ENCODE measurements around the gene WEE1.
A peak's percentile ranks its signal among the peaks of the same experiment; 100 is the strongest.

The WEE1 gene

GRCh38 chr11:9613118-9613829 is 39.8 kb downstream of the WEE1 start:
- CTCF ChIA-PET, result interaction anchor here (0.5 to 2.0 kb wide), 11 partner anchors 10 to 841 kb away, joined by 3 to 8 read pairs (median 4); no protein-coding TSS in a partner anchor
- POLR2A ChIA-PET, result interaction anchor here (0.6 to 5.3 kb wide), 8 partner anchors 9 to 153 kb away, joined by 3 to 25 read pairs (median 4); partner anchors contain the start of genes WEE1 and ZNF143
- DNase-seq (ENCODE audit: extremely low spot score), result peak; percentile 94
- TF ChIP-seq FOXM1 (IDR thresholded peaks at IDR 0.05; ENCODE audit: borderline replicate concordance) (no peak), SUZ12 (IDR thresholded peaks at IDR 0.05) (no peak), L3MBTL2 (conservative IDR thresholded peaks at IDR 0.05) (peak; percentile 50; the same call in 1 of the 2 replicates), SP1 (IDR thresholded peaks at IDR 0.05) (no peak), BHLHE40 (IDR thresholded peaks at IDR 0.05; ENCODE audit: borderline replicate concordance) (no peak), FOXA1 (IDR thresholded peaks at IDR 0.05) (no peak), PKNOX1 (IDR thresholded peaks at IDR 0.05) (0 out of 2 replicates have a peak, but pooled peaks have one; percentile 25), FOXK2 (IDR thresholded peaks at IDR 0.05) (no peak), ELF4 (IDR thresholded peaks at IDR 0.05) (no peak), HDGF (IDR thresholded peaks at IDR 0.05; ENCODE audit: borderline replicate concordance) (peak; percentile 58; the same call in 1 of the 2 replicates), ARNT (IDR thresholded peaks at IDR 0.05) (peak; percentile 50; the same call in 1 of the 2 replicates), CTBP1 (IDR thresholded peaks at IDR 0.05; ENCODE audit: borderline replicate concordance) (peak; percentile 88), ZNF384 (IDR thresholded peaks at IDR 0.05) (no peak)

GRCh38 chr11:9613830-9614762 is 40.6 kb downstream of the WEE1 start:
- POLR2A ChIA-PET, result interaction anchor here (1.1 to 5.3 kb wide), 5 partner anchors 10 to 154 kb away, joined by 3 to 25 read pairs (median 5); partner anchors contain the start of genes WEE1 and ZNF143
- peak; percentile 36; the same call in 1 of the 2 replicates for TF ChIP-seq ELF4 (IDR thresholded peaks at IDR 0.05)
- peak; percentile 68; the same call in 1 of the 2 replicates for TF ChIP-seq TARDBP (IDR thresholded peaks at IDR 0.05)
- peak; percentile 59 for TF ChIP-seq L3MBTL2 (conservative IDR thresholded peaks at IDR 0.05)
- TF ChIP-seq ZNF384 (IDR thresholded peaks at IDR 0.05), result no peak
- TF ChIP-seq SP1 (IDR thresholded peaks at IDR 0.05), result no peak
- no peak for TF ChIP-seq FOXM1 (IDR thresholded peaks at IDR 0.05; ENCODE audit: borderline replicate concordance)

GRCh38 chr11:9615031-9615451 is 41.6 kb downstream of the WEE1 start:
- ChIA-PET POLR2A (no interaction called here), CTCF (no interaction called here)
- no peak for DNase-seq (ENCODE audit: extremely low spot score)
- TF ChIP-seq TARDBP (IDR thresholded peaks at IDR 0.05) (no peak), L3MBTL2 (conservative IDR thresholded peaks at IDR 0.05) (no peak), FOXA1 (IDR thresholded peaks at IDR 0.05) (no peak), HDGF (IDR thresholded peaks at IDR 0.05; ENCODE audit: borderline replicate concordance) (no peak), FOXK2 (IDR thresholded peaks at IDR 0.05) (no peak), ZNF384 (IDR thresholded peaks at IDR 0.05) (no peak), ARNT (IDR thresholded peaks at IDR 0.05) (no peak), BHLHE40 (IDR thresholded peaks at IDR 0.05; ENCODE audit: borderline replicate concordance) (no peak), ELF4 (IDR thresholded peaks at IDR 0.05) (no peak), SUZ12 (IDR thresholded peaks at IDR 0.05) (no peak), NFRKB (IDR thresholded peaks at IDR 0.05) (no peak), CTBP1 (IDR thresholded peaks at IDR 0.05; ENCODE audit: borderline replicate concordance) (no peak), LEF1 (IDR thresholded peaks at IDR 0.05; ENCODE audit: borderline replicate concordance) (no peak), PKNOX1 (IDR thresholded peaks at IDR 0.05) (no peak), FOXM1 (IDR thresholded peaks at IDR 0.05; ENCODE audit: borderline replicate concordance) (no peak), SP1 (IDR thresholded peaks at IDR 0.05) (no peak)

More at GRCh38 chr11:9613830-9614762, 40.6 kb downstream of the WEE1 start:
- CTCF ChIA-PET, result interaction anchor here (1.1 to 2.0 kb wide), 3 partner anchors 11 to 145 kb away, joined by 4 to 8 read pairs (median 5); no protein-coding TSS in a partner anchor
- DNase-seq (ENCODE audit: extremely low spot score), result peak; percentile 73

- CTCF ChIA-PET, result no interaction called here
- no peak for DNase-seq (ENCODE audit: extremely low spot score)
- POLR2A ChIA-PET, result no interaction called here
- no peak for TF ChIP-seq FOXM1 (IDR thresholded peaks at IDR 0.05; ENCODE audit: borderline replicate concordance)
- no peak for TF ChIP-seq PKNOX1 (IDR thresholded peaks at IDR 0.05)
- no peak for TF ChIP-seq SP1 (IDR thresholded peaks at IDR 0.05)
- TF ChIP-seq FOXA1 (IDR thresholded peaks at IDR 0.05), result no peak
- TF ChIP-seq BHLHE40 (IDR thresholded peaks at IDR 0.05; ENCODE audit: borderline replicate concordance), result no peak
- TF ChIP-seq L3MBTL2 (conservative IDR thresholded peaks at IDR 0.05), result no peak
- TF ChIP-seq ZNF384 (IDR thresholded peaks at IDR 0.05), result no peak
- TF ChIP-seq FOXK2 (IDR thresholded peaks at IDR 0.05), result no peak
- no peak for TF ChIP-seq ARNT (IDR thresholded peaks at IDR 0.05)
- TF ChIP-seq ELF4 (IDR thresholded peaks at IDR 0.05), result no peak
- no peak for TF ChIP-seq HDGF (IDR thresholded peaks at IDR 0.05; ENCODE audit: borderline replicate concordance)
- TF ChIP-seq LEF1 (IDR thresholded peaks at IDR 0.05; ENCODE audit: borderline replicate concordance), result no peak
- TF ChIP-seq SUZ12 (IDR thresholded peaks at IDR 0.05), result no peak
- no peak for TF ChIP-seq CTBP1 (IDR thresholded peaks at IDR 0.05; ENCODE audit: borderline replicate concordance)
- no peak for TF ChIP-seq TARDBP (IDR thresholded peaks at IDR 0.05)
- TF ChIP-seq NFRKB (IDR thresholded peaks at IDR 0.05), result no peak
Measured at GRCh38 chr11:9616042-9616675, 42.7 kb downstream of the WEE1 start.

All from HEK293T (cell line).